Smooth muscle cell (in vitro differentiated cells): ENCODE results near the gene ZBTB7C. TPM values are rescaled to one million over a fixed set of nuclear protein-coding genes. Genes with fewer than 3 reads are reported as not detected.
"Not testable (repeated sequence)": the region's sequence is repeated elsewhere in the genome, so short reads cannot be mapped to it uniquely, and the experiment has no call there.

ENCODE experiments used
- DNase-seq: peaks from one replicate; lab custom pipeline; 2025; ENCODE audit not compliant: unreplicated experiment; lab: John Stamatoyannopoulos, UW
- H2AFZ ChIP-seq: fragments of 200-600 bp; sonication (generic); 2 replicates; pipeline ENCODE4 v1.6.0; 2016; ENCODE audit warnings: antibody characterized with exemption, low read depth, mild to moderate bottlenecking
- H3F3A ChIP-seq: fragments of 200-600 bp; sonication (generic); 2 replicates; pipeline ENCODE4 v1.6.0; 2017; ENCODE audit warnings: antibody characterized with exemption, low read depth
- H3K27ac ChIP-seq: fragments of 200-600 bp; sonication (generic); 2 replicates; pipeline ENCODE4 v1.5.1; 2016; ENCODE audit warnings: low read depth, mild to moderate bottlenecking
- H3K27me3 ChIP-seq: fragments of 200-600 bp; sonication (generic); 2 replicates; pipeline ENCODE4 v1.6.1; 2016; ENCODE audit warnings: low read depth, mild to moderate bottlenecking
- H3K36me3 ChIP-seq: fragments of 200-600 bp; sonication (generic); 2 replicates; pipeline ENCODE4 v1.5.1; 2016; ENCODE audit warnings: low read depth
- H3K4me1 ChIP-seq: fragments of 200-600 bp; sonication (generic); 2 replicates; pipeline ENCODE4 v1.5.1; 2016; ENCODE audit warnings: low read depth
- H3K4me2 ChIP-seq: fragments of 200-600 bp; sonication (generic); 2 replicates; pipeline ENCODE4 v1.6.0; 2016; ENCODE audit warnings: mild to moderate bottlenecking
- H3K4me3 ChIP-seq: fragments of 200-600 bp; sonication (generic); 2 replicates; pipeline ENCODE4 v1.5.1; 2016; ENCODE audit warnings: mild to moderate bottlenecking
- H3K79me2 ChIP-seq: fragments of 200-600 bp; sonication (generic); 2 replicates; pipeline ENCODE4 v1.6.0; 2016; ENCODE audit warnings: low read depth, mild to moderate bottlenecking
- H3K9ac ChIP-seq: fragments of 200-600 bp; sonication (generic); 2 replicates; pipeline ENCODE4 v1.6.0; 2016; ENCODE audit warnings: low read depth
- H3K9me3 ChIP-seq: fragments of 200-600 bp; sonication (generic); replicated peaks from 2 replicates; pipeline ENCODE4 v1.5.1; 2016; ENCODE audit warnings: low read depth
- H4K20me1 ChIP-seq: fragments of 200-600 bp; sonication (generic); 2 replicates; pipeline ENCODE4 v1.6.0; 2016; ENCODE audit warnings: low read depth
- WGBS: methylation state at CpG from one replicate; pipeline ENCODE4 v1.1.7; 2016; ENCODE audit warnings: low lambda C conversion rate; 5-methylcytosine and 5-hydroxymethylcytosine counted together
- polyA plus RNA-seq: library from polyadenylated mRNA; unstranded; fragments of >200 nt; fragmentation: Nextera tagmentation; extraction: Ambion mirVana; gene quantifications from 2 replicates; pipeline ENCODE4 v1.2.1, GENCODE V29; 2016
- total RNA-seq: library from RNA; depleted of rRNA; stranded (reverse); fragments of >200 nt; gene quantifications from 2 replicates; pipeline ENCODE4 v1.2.3, GENCODE V29; 2014
- TF ChIP-seq, protein P1 (sequence below): fragments of 200-600 bp; sonication (generic); IDR thresholded peaks from 2 replicates; pipeline ENCODE4 v1.5.1; 2017; ENCODE audit warnings: borderline replicate concordance, mild to moderate bottlenecking, antibody characterized with exemption; ENCODE audit not compliant: insufficient read depth, poor library complexity, severe bottlenecking

The ZBTB7C gene
- total and polyA plus RNA-seq, 2 experiments from 2014 or later, result 0.48 to 0.63 TPM

DNA sequence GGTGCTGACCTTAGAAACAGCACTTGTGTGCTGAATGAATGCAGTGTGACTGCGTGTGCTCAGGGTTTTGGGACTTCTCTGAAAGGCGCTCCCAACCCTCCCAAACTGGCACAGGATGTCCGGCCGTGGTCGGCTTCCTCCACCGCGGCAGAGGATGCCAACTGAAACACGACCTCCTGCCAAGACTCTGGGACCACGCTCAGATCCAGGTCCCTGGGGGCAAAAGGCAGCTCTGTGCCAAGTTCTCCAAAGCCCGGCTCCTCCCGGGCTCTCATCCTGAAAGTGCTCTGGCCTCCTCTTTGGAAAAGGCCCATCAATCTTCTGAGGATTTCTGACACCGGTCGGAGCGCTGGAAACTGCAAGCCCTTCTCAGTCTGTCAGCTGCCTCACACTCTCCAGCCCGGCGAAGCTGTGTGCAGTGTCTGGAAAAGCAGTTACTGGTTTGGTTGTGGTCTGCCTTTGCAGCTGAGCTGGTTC, 32.3 kb upstream of the ZBTB7C start:
- Histone ChIP-seq H3K4me2 (no peak overlapping the region), H3K27me3 (peaks cover 16% of the 10 kb centered on the region), H3K9ac (no peak overlapping the region), H3K4me3 (no peak overlapping the region), H3F3A (no peaks in the 10 kb centered on the region), H3K4me1 (no peaks in the 10 kb centered on the region), H3K79me2 (no peaks in the 10 kb centered on the region), H3K36me3 (no peaks in the 10 kb centered on the region), H4K20me1 (no peaks in the 10 kb centered on the region), H3K27ac (no peak overlapping the region), H3K9me3 (no peaks in the 10 kb centered on the region), H2AFZ (no peak overlapping the region)
- TF ChIP-seq, protein P1, sequence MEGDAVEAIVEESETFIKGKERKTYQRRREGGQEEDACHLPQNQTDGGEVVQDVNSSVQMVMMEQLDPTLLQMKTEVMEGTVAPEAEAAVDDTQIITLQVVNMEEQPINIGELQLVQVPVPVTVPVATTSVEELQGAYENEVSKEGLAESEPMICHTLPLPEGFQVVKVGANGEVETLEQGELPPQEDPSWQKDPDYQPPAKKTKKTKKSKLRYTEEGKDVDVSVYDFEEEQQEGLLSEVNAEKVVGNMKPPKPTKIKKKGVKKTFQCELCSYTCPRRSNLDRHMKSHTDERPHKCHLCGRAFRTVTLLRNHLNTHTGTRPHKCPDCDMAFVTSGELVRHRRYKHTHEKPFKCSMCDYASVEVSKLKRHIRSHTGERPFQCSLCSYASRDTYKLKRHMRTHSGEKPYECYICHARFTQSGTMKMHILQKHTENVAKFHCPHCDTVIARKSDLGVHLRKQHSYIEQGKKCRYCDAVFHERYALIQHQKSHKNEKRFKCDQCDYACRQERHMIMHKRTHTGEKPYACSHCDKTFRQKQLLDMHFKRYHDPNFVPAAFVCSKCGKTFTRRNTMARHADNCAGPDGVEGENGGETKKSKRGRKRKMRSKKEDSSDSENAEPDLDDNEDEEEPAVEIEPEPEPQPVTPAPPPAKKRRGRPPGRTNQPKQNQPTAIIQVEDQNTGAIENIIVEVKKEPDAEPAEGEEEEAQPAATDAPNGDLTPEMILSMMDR, result no peak
- WGBS, result 82% methylated on average over 16 of the region's 16 CpGs
- no peak for DNase-seq

DNA sequence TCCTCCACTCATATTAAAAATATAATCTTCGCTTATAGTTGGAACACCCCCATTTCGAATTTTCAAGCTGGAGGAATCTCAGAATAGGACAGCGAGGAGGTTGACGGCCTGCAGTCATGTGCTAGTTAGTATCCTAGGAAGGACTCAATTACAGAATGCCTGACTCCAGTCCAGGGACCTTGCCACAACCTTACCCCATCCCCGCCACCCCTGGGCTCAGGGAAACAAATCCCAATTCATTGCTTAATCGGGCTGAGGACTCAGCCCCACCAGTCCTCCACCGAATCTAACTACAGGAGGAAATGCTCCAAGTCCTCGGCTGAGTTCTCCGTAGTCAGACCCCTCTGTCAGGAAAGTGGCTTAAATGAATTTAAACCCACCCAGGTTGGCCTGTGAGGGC, 31.7 kb upstream of the ZBTB7C start:
- DNase-seq, result no peak
- peaks cover 16% of the 10 kb centered on the region for H3K27me3 ChIP-seq
- TF ChIP-seq, protein P1, result no peak
- no peak overlapping the region for H3K27ac ChIP-seq
- H3K9me3 ChIP-seq, result no peaks in the 10 kb centered on the region
- 90% methylated on average over 9 of the region's 9 CpGs for WGBS
- H2AFZ ChIP-seq, result no peak overlapping the region
- no peak overlapping the region for H3K4me2 ChIP-seq
- H3K9ac ChIP-seq, result no peak overlapping the region
- H3K36me3 ChIP-seq, result no peaks in the 10 kb centered on the region
- no peaks in the 10 kb centered on the region for H3K4me1 ChIP-seq
- H3F3A ChIP-seq, result no peaks in the 10 kb centered on the region
- no peaks in the 10 kb centered on the region for H4K20me1 ChIP-seq
- H3K4me3 ChIP-seq, result no peak overlapping the region
- H3K79me2 ChIP-seq, result no peaks in the 10 kb centered on the region

DNA sequence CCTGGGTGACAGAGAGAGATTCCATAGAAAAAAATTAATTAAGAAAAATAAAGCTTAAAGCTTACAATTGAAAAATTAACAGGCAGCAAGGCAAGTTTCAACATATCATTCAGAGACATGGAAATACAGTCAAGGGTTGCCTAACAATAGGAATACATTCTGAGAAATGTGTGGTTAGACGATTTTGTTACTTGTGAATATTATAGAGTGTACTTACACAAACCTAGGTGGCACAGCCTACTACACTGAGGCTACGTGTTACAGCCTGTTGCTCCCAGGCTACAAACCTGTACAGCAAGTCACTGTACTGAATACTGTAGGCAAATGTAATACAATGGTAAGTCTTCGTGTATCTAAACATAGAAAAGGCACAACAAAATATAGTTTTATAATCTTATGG, 27.7 kb upstream of the ZBTB7C start:
- no peaks in the 10 kb centered on the region for H3K36me3 ChIP-seq
- H4K20me1 ChIP-seq, result no peaks in the 10 kb centered on the region
- no peaks in the 10 kb centered on the region for H3K79me2 ChIP-seq
- no peak for DNase-seq
- H3F3A ChIP-seq, result no peaks in the 10 kb centered on the region
- H3K27me3 ChIP-seq, result peaks cover 16% of the 10 kb centered on the region
- no peaks in the 10 kb centered on the region for H3K4me1 ChIP-seq
- TF ChIP-seq, protein P1, result no peak
- H3K4me3 ChIP-seq, result no peak overlapping the region
- no peak overlapping the region for H3K27ac ChIP-seq
- no peak overlapping the region for H2AFZ ChIP-seq
- no peaks in the 10 kb centered on the region for H3K9me3 ChIP-seq
- 80% methylated on average over 3 of the region's 3 CpGs for WGBS
- no peak overlapping the region for H3K4me2 ChIP-seq
- no peak overlapping the region for H3K9ac ChIP-seq

DNA sequence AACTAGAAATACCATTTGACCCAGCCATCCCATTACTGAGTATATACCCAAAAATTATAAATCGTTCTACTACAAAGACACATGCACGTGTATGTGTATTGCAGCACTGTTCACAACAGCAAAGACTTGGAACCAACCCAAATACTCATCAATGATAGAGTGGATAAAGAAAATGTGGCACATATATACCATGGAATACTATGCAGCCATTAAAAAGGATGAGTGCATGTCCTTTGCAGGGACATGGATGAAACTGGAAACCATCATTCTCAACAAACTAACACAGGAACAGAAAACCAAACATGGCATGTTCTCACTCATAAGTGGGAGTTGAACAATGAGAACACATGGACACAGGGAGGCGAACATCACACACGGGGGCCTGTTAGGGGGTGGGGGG, 25.2 kb upstream of the ZBTB7C start:
- WGBS, result 100% methylated on average over 4 of the region's 4 CpGs
- H3K9me3 ChIP-seq, H2AFZ ChIP-seq, H3K4me3 ChIP-seq, DNase-seq, H3K27me3 ChIP-seq, H3K27ac ChIP-seq, H3K4me2 ChIP-seq, H4K20me1 ChIP-seq, H3K4me1 ChIP-seq, H3K79me2 ChIP-seq, H3F3A ChIP-seq, H3K9ac ChIP-seq, H3K36me3 ChIP-seq: not testable (repeated sequence)
